Retinal pigment epithelial cell (primary cell): ENCODE measurements around the gene DBF4B.

Experiments
- DNase-seq: peaks from one replicate; pipeline ENCODE4 v3.0.0-alpha.2; 2010; ENCODE audit warnings: low read depth
- H3K4me3 ChIP-seq: 2 replicates; pipeline ENCODE4 v1.5.1; 2011; ENCODE audit warnings: mild to moderate bottlenecking, low read length, control low read depth, moderate library complexity
- TF ChIP-seq, protein P1 (sequence below): conservative IDR thresholded peaks from 2 replicates; pipeline ENCODE4 v1.5.1; 2011; ENCODE audit warnings: low read depth, low read length, control low read depth, inconsistent platforms

Gene DBF4B

DNA sequence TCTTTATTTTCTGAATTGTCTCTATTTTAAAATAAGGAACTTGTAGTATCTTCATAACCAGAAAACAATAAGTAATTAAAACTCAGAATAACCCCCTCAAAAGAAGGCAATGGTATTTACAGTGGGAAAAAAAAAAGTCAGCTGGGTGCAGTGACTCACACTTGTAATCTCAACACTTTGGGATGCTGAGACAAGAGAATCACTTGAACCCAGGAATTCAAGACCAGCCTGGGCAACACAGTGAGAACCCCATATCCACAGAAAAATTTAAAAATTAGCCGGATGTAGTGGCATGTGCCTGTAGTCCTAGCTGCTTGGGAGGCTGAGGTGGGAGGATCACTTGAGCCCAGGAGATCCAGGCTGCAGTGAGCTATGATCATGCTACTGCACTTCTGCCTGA, 83.8 kb downstream of the DBF4B start:
- TF ChIP-seq, protein P1, sequence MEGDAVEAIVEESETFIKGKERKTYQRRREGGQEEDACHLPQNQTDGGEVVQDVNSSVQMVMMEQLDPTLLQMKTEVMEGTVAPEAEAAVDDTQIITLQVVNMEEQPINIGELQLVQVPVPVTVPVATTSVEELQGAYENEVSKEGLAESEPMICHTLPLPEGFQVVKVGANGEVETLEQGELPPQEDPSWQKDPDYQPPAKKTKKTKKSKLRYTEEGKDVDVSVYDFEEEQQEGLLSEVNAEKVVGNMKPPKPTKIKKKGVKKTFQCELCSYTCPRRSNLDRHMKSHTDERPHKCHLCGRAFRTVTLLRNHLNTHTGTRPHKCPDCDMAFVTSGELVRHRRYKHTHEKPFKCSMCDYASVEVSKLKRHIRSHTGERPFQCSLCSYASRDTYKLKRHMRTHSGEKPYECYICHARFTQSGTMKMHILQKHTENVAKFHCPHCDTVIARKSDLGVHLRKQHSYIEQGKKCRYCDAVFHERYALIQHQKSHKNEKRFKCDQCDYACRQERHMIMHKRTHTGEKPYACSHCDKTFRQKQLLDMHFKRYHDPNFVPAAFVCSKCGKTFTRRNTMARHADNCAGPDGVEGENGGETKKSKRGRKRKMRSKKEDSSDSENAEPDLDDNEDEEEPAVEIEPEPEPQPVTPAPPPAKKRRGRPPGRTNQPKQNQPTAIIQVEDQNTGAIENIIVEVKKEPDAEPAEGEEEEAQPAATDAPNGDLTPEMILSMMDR, result no peak
- DNase-seq, result no peak
- no peak overlapping the region for H3K4me3 ChIP-seq

- H3K4me3 ChIP-seq, result no peak overlapping the region
- no peak for DNase-seq
- TF ChIP-seq, protein P1, result no peak
Observed at GRCh38 chr17:44793885-44794842, 85.7 kb downstream of the DBF4B start.

GRCh38 chr17:44794851-44795413, 86.5 kb downstream of the DBF4B start:
- TF ChIP-seq, protein P1, result no peak
- H3K4me3 ChIP-seq, result no peak overlapping the region
- DNase-seq, result peak; percentile 48

DNA sequence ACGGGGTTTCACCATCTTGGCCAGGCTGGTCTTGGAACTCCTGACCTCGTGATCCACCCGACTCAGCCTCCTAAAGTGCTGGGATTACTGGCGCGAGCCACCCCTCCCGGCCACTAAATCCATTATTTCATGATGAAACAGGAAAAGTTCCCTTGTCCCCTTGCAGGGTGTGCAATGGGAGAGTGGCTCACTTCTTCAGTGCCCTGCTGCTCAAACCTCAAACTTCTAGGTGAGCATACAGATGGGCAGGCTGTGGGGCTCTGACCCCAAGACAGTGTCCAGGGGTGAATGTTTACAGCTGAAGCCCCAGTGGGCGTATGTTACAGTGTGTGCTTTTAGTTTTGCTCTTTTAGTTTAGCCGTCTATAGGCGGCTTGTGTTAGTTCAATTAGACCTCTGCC, 87.0 kb downstream of the DBF4B start:
- TF ChIP-seq, protein P1, result no peak
- H3K4me3 ChIP-seq, result no peak overlapping the region
- DNase-seq, result no peak

GRCh38 chr17:44795928-44796327, 87.5 kb downstream of the DBF4B start:
- no peak for DNase-seq
- H3K4me3 ChIP-seq, result no peak overlapping the region
- TF ChIP-seq, protein P1, result no peak

DNA sequence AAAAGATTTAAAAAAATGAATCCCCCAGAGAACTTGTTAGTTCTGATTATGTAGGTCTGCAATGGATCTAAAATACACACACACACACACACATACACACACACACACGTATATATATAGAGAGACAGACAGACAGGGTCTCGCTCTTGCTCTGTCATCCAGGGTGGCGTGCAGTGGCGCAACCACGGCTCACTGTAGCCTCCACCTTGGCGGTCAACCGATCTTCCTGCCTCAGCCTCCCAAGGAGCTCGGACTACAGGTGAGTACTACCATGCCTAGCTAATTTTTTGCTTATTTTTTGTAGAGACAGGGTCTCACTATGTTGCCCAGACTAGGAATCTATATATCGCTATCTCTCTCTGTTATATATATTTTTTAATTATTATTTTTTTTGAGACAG, 88.3 kb downstream of the DBF4B start:
- no peak overlapping the region for H3K4me3 ChIP-seq
- DNase-seq, result no peak
- TF ChIP-seq, protein P1, result no peak
